Neural progenitor cell (in vitro differentiated cells): Measurements from ENCODE around the gene WWTR1. TPM values are rescaled to one million over a fixed set of nuclear protein-coding genes. Genes with fewer than 3 reads are reported as not detected.

ENCODE experiments used
- DNase-seq: peaks from one replicate; pipeline ENCODE4 v3.0.0-alpha.2; 2016; ENCODE audit warnings: low spot score
- H2AFZ ChIP-seq: fragments of 200-600 bp; sonication (generic); replicated peaks from 2 replicates; pipeline ENCODE4 v1.6.1; 2016; ENCODE audit warnings: antibody characterized with exemption
- H3F3A ChIP-seq: fragments of 200-600 bp; sonication (generic); 2 replicates; pipeline ENCODE4 v1.6.1; 2016; ENCODE audit warnings: antibody characterized with exemption, low read depth
- H3K27ac ChIP-seq: fragments of 200-600 bp; sonication (generic); 2 replicates; pipeline ENCODE4 v1.5.1; 2016; ENCODE audit warnings: mild to moderate bottlenecking
- H3K27me3 ChIP-seq: fragments of 200-600 bp; sonication (generic); 2 replicates; pipeline ENCODE4 v1.6.1; 2016; ENCODE audit warnings: mild to moderate bottlenecking, moderate library complexity
- H3K36me3 ChIP-seq: fragments of 200-600 bp; sonication (generic); 2 replicates; pipeline ENCODE4 v1.5.1; 2016
- H3K4me1 ChIP-seq: fragments of 200-600 bp; sonication (generic); 2 replicates; pipeline ENCODE4 v1.6.1; 2016; ENCODE audit warnings: mixed run types
- H3K4me2 ChIP-seq: fragments of 200-600 bp; sonication (generic); 2 replicates; pipeline ENCODE4 v1.6.1; 2016
- H3K4me3 ChIP-seq: fragments of 200-600 bp; sonication (generic); 2 replicates; pipeline ENCODE4 v1.5.1; 2016
- H3K79me2 ChIP-seq: fragments of 200-600 bp; sonication (generic); 2 replicates; pipeline ENCODE4 v1.6.1; 2016; ENCODE audit warnings: low read depth
- H3K9ac ChIP-seq: fragments of 200-600 bp; sonication (generic); 2 replicates; pipeline ENCODE4 v1.6.1; 2016
- H3K9me3 ChIP-seq: fragments of 200-600 bp; sonication (generic); 2 replicates; pipeline ENCODE4 v1.5.1; 2016; ENCODE audit warnings: low read depth
- H4K20me1 ChIP-seq: fragments of 200-600 bp; sonication (generic); 2 replicates; pipeline ENCODE4 v1.6.1; 2016; ENCODE audit warnings: low read depth
- H3K27ac Mint-ChIP-seq: 3 replicates; pipeline ENCODE4 v1.8.0; 2021; ENCODE audit warnings: mixed read lengths
- H3K27me3 Mint-ChIP-seq: 2 replicates; pipeline ENCODE4 v1.8.0; 2022; ENCODE audit warnings: low read depth, mild to moderate bottlenecking, inconsistent platforms, moderate library complexity, mixed read lengths; ENCODE audit not compliant: insufficient read depth
- H3K36me3 Mint-ChIP-seq: 3 replicates; pipeline ENCODE4 v1.8.0; 2021; ENCODE audit warnings: mixed read lengths
- H3K4me1 Mint-ChIP-seq: 3 replicates; pipeline ENCODE4 v1.8.0; 2021; ENCODE audit warnings: mixed read lengths
- H3K4me3 Mint-ChIP-seq: 3 replicates; pipeline ENCODE4 v1.8.0; 2021; ENCODE audit warnings: mild to moderate bottlenecking, moderate library complexity, mixed read lengths
- H3K9me3 Mint-ChIP-seq: 3 replicates; pipeline ENCODE4 v1.8.0; 2020; ENCODE audit warnings: mixed read lengths
- CTCF ChIP-seq: fragments of 200-600 bp; sonication (generic); IDR thresholded peaks from 2 replicates; pipeline ENCODE4 v1.5.1; 2017; ENCODE audit warnings: antibody characterized with exemption, mild to moderate bottlenecking
- EZH2 ChIP-seq: fragments of 200-600 bp; sonication (generic); IDR thresholded peaks from 2 replicates; pipeline ENCODE4 v1.6.1; 2017; ENCODE audit warnings: antibody characterized with exemption, mild to moderate bottlenecking, moderate library complexity
- EZH2phosphoT487 ChIP-seq: fragments of 200-600 bp; sonication (generic); IDR thresholded peaks from 2 replicates; pipeline ENCODE4 v1.6.1; 2017; ENCODE audit warnings: antibody characterized with exemption
- total RNA-seq: library from RNA; depleted of rRNA; stranded (reverse); fragments of >200 nt; gene quantifications from 2 replicates; pipeline ENCODE4 v1.2.3, GENCODE V29; 2015; ENCODE audit warnings: low replicate concordance

The WWTR1 gene
- total RNA-seq, 1 donor from 2014 or later, result 13.9 TPM

GRCh38 chr3:149600634-149601033, 57.2 kb downstream of the WWTR1 start:
- no peak overlapping the region for H3K9ac ChIP-seq
- H3K27me3 ChIP-seq, result no peaks in the 10 kb centered on the region
- no peaks in the 10 kb centered on the region for H3K9me3 ChIP-seq
- no peak for TF ChIP-seq EZH2phosphoT487
- DNase-seq, result no peak
- no peak overlapping the region for H3K4me3 ChIP-seq
- H3K79me2 ChIP-seq, result no peaks in the 10 kb centered on the region
- H2AFZ ChIP-seq, result no peak overlapping the region
- Mint-ChIP-seq H3K4me1 (peaks cover 26% of the 10 kb centered on the region), H3K27ac (no peak overlapping the region), H3K9me3 (no peaks in the 10 kb centered on the region), H3K27me3 (peaks cover 3% of the 10 kb centered on the region), H3K36me3 (peaks cover 2% of the 10 kb centered on the region), H3K4me3 (no peak overlapping the region)
- H3K4me1 ChIP-seq, result peaks cover 25% of the 10 kb centered on the region
- H3F3A ChIP-seq, result peaks cover 6% of the 10 kb centered on the region
- no peak overlapping the region for H3K4me2 ChIP-seq
- H3K36me3 ChIP-seq, result no peaks in the 10 kb centered on the region
- H4K20me1 ChIP-seq, result no peaks in the 10 kb centered on the region
- no peak overlapping the region for H3K27ac ChIP-seq

GRCh38 chr3:149599236-149599635, 58.6 kb downstream of the WWTR1 start:
- H3K27ac ChIP-seq, result no peak overlapping the region
- H2AFZ ChIP-seq, result no peak overlapping the region
- no peak for DNase-seq
- H3K4me1 ChIP-seq, result peaks cover 18% of the 10 kb centered on the region
- H3K27me3 ChIP-seq, result no peaks in the 10 kb centered on the region
- H3K27ac Mint-ChIP-seq, result no peak overlapping the region
- peaks cover 2% of the 10 kb centered on the region for H3K36me3 Mint-ChIP-seq
- H3K9me3 Mint-ChIP-seq, result no peaks in the 10 kb centered on the region
- no peak overlapping the region for H3K4me2 ChIP-seq
- H3K79me2 ChIP-seq, result no peaks in the 10 kb centered on the region
- no peaks in the 10 kb centered on the region for H3F3A ChIP-seq
- peaks cover 2% of the 10 kb centered on the region for H3K27me3 Mint-ChIP-seq
- H3K9me3 ChIP-seq, result no peaks in the 10 kb centered on the region
- H3K4me3 ChIP-seq, result no peak overlapping the region
- no peaks in the 10 kb centered on the region for H4K20me1 ChIP-seq
- H3K4me1 Mint-ChIP-seq, result peaks cover 14% of the 10 kb centered on the region
- no peaks in the 10 kb centered on the region for H3K36me3 ChIP-seq
- no peak overlapping the region for H3K9ac ChIP-seq
- TF ChIP-seq EZH2, result no peak
- no peak for TF ChIP-seq EZH2phosphoT487
- TF ChIP-seq CTCF, result no peak
- no peak overlapping the region for H3K4me3 Mint-ChIP-seq

GRCh38 chr3:149596134-149596770, 61.6 kb downstream of the WWTR1 start:
- Histone ChIP-seq H3K36me3 (no peaks in the 10 kb centered on the region), H4K20me1 (peaks cover 7% of the 10 kb centered on the region), H2AFZ (no peak overlapping the region), H3K4me3 (no peak overlapping the region), H3K79me2 (no peaks in the 10 kb centered on the region), H3K9me3 (no peaks in the 10 kb centered on the region), H3K9ac (no peak overlapping the region), H3K27ac (no peak overlapping the region), H3F3A (peaks cover 20% of the 10 kb centered on the region), H3K4me1 (peaks cover 31% of the 10 kb centered on the region), H3K27me3 (no peaks in the 10 kb centered on the region), H3K4me2 (no peak overlapping the region)
- Mint-ChIP-seq H3K9me3 (no peaks in the 10 kb centered on the region), H3K27ac (no peak overlapping the region), H3K36me3 (peaks cover 2% of the 10 kb centered on the region), H3K4me3 (no peak overlapping the region), H3K27me3 (no peaks in the 10 kb centered on the region), H3K4me1 (peaks cover 17% of the 10 kb centered on the region)
- TF ChIP-seq EZH2phosphoT487 (no peak), EZH2 (no peak), CTCF (no peak)
- no peak for DNase-seq

GRCh38 chr3:149593418-149594160, 64.2 kb downstream of the WWTR1 start:
- Histone ChIP-seq H3K4me3 (peak overlapping the region; percentile 17), H3K9ac (no peak overlapping the region), H3K4me1 (peaks cover 39% of the 10 kb centered on the region), H3K79me2 (no peaks in the 10 kb centered on the region), H3K4me2 (peak overlapping the region; percentile 64), H3F3A (peaks cover 20% of the 10 kb centered on the region), H3K36me3 (no peaks in the 10 kb centered on the region), H4K20me1 (peaks cover 7% of the 10 kb centered on the region), H3K27me3 (no peaks in the 10 kb centered on the region), H2AFZ (no peak overlapping the region), H3K9me3 (no peaks in the 10 kb centered on the region), H3K27ac (peak overlapping the region; percentile 24)
- peaks cover 25% of the 10 kb centered on the region for H3K4me1 Mint-ChIP-seq
- DNase-seq, result peak; percentile 75
- H3K36me3 Mint-ChIP-seq, result no peaks in the 10 kb centered on the region
- no peaks in the 10 kb centered on the region for H3K9me3 Mint-ChIP-seq
- TF ChIP-seq CTCF (no peak), EZH2phosphoT487 (peak; percentile 81), EZH2 (no peak)
- peaks cover 2% of the 10 kb centered on the region for H3K27me3 Mint-ChIP-seq
- no peak overlapping the region for H3K27ac Mint-ChIP-seq
- no peak overlapping the region for H3K4me3 Mint-ChIP-seq
